HG02588 (cell line): ENCODE measurements around the gene SLC25A42.
A peak's percentile ranks its signal among the peaks of the same experiment; 100 is the strongest.

Experiments
- ATAC-seq: cut with Tn5 transposase; IDR thresholded peaks from one replicate; pipeline ENCODE4 v1.9.1; 2021; ENCODE audit warnings: mild to moderate bottlenecking, moderate library complexity; ENCODE audit not compliant: unreplicated experiment

SLC25A42 gene

GRCh38 chr19:19159534-19159933, 95.7 kb downstream of the SLC25A42 start:
- ATAC-seq, result no peak

DNA sequence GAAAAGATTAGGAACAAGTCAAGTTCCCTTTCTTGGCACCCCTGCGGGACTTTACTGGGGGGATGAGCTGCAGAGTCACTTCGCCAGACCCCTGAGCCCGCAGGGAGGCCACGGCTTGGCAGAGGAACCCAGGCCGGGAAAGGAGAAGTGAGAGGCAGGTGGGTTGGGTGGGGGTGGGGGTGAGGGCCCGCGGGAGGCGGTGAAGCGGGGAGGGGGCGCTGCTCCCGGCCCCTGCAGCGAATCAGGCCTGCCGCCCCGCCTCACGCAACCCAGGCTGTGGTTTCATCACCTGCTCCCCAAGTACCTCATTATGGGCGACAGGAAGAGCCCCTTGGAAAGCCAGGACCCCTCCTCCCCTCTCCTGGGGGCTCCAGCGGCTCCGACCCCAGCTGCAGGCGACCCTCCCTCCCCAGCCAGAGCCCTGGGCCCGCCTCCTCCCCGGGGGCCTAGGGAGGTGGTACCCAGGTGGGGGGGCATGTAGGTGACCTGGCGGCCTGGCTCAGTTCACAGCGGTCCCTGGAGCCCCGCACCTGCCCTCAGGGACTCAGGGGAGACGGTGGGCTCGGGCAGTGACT, 96.8 kb downstream of the SLC25A42 start:
- peak; percentile 45 for ATAC-seq

GRCh38 chr19:19162495-19162894, 98.7 kb downstream of the SLC25A42 start:
- no peak for ATAC-seq
